IPS-18c (cell line): Measurements from ENCODE around the gene RPL26.

Experiments used
- H3K4me3 ChIP-seq: 2 replicates; pipeline ENCODE4 v1.7.0; 2013; ENCODE audit warnings: low read depth, mild to moderate bottlenecking, low read length, moderate library complexity; ENCODE audit not compliant: insufficient read depth
- H3K9me3 ChIP-seq: one replicate; pipeline ENCODE4 v1.6.1; 2013; ENCODE audit warnings: mild to moderate bottlenecking, low read length, moderate library complexity; ENCODE audit not compliant: control insufficient read depth, insufficient read depth

Gene RPL26

GRCh38 chr17:8383143-8383822 lies at the start of gene RPL26:
TSS of gene RPL26 (minus strand) at chr17:8383193. CDS start at chr17:8382310, 883 bp downstream.
- no peaks in the 10 kb centered on the region for H3K9me3 ChIP-seq

GRCh38 chr17:8430966-8431365 lies 48.0 kb upstream of the RPL26 start:
- H3K9me3 ChIP-seq, result no peaks in the 10 kb centered on the region
- H3K4me3 ChIP-seq, result no peak overlapping the region

More at GRCh38 chr17:8383143-8383822, at the start of gene RPL26:
- H3K4me3 ChIP-seq, result peak within 1 kb of the TSS; percentile 98

GRCh38 chr17:8426802-8427201 lies 43.8 kb upstream of the RPL26 start:
- H3K4me3 ChIP-seq, result no peak overlapping the region
- no peaks in the 10 kb centered on the region for H3K9me3 ChIP-seq

GRCh38 chr17:8426094-8426720 lies 43.2 kb upstream of the RPL26 start:
- Histone ChIP-seq H3K9me3 (no peaks in the 10 kb centered on the region), H3K4me3 (no peak overlapping the region)

- no peak overlapping the region for H3K4me3 ChIP-seq
- H3K9me3 ChIP-seq, result no peaks in the 10 kb centered on the region
Observed at GRCh38 chr17:8421571-8421970, 38.6 kb upstream of the RPL26 start.

GRCh38 chr17:8420041-8420934 lies 37.3 kb upstream of the RPL26 start:
- Histone ChIP-seq H3K9me3 (no peaks in the 10 kb centered on the region), H3K4me3 (no peak overlapping the region)

GRCh38 chr17:8419305-8419704 lies 36.3 kb upstream of the RPL26 start:
- no peaks in the 10 kb centered on the region for H3K9me3 ChIP-seq
- no peak overlapping the region for H3K4me3 ChIP-seq

GRCh38 chr17:8418471-8418870 lies 35.5 kb upstream of the RPL26 start:
- Histone ChIP-seq H3K4me3 (no peak overlapping the region), H3K9me3 (no peaks in the 10 kb centered on the region)

- Histone ChIP-seq H3K9me3 (no peaks in the 10 kb centered on the region), H3K4me3 (no peak overlapping the region)
Observed at GRCh38 chr17:8417806-8418205, 34.8 kb upstream of the RPL26 start.

GRCh38 chr17:8413938-8414337 lies 30.9 kb upstream of the RPL26 start:
- no peak overlapping the region for H3K4me3 ChIP-seq
- H3K9me3 ChIP-seq, result no peaks in the 10 kb centered on the region

- H3K9me3 ChIP-seq, result no peaks in the 10 kb centered on the region
- H3K4me3 ChIP-seq, result no peak overlapping the region
Observed at GRCh38 chr17:8413328-8413727, 30.3 kb upstream of the RPL26 start.

GRCh38 chr17:8412089-8412488 lies 29.1 kb upstream of the RPL26 start:
- no peaks in the 10 kb centered on the region for H3K9me3 ChIP-seq
- H3K4me3 ChIP-seq, result no peak overlapping the region

GRCh38 chr17:8410883-8411238 lies 27.9 kb upstream of the RPL26 start:
- H3K4me3 ChIP-seq, result no peak overlapping the region

GRCh38 chr17:8409966-8410882 lies 27.2 kb upstream of the RPL26 start:
- H3K9me3 ChIP-seq, result no peaks in the 10 kb centered on the region
- no peak overlapping the region for H3K4me3 ChIP-seq

More at GRCh38 chr17:8410883-8411238, 27.9 kb upstream of the RPL26 start:
- no peaks in the 10 kb centered on the region for H3K9me3 ChIP-seq

GRCh38 chr17:8408371-8408770 lies 25.4 kb upstream of the RPL26 start:
- H3K9me3 ChIP-seq, result no peaks in the 10 kb centered on the region

GRCh38 chr17:8406174-8406573 lies 23.2 kb upstream of the RPL26 start:
- no peak overlapping the region for H3K4me3 ChIP-seq
- H3K9me3 ChIP-seq, result no peaks in the 10 kb centered on the region

More at GRCh38 chr17:8408371-8408770, 25.4 kb upstream of the RPL26 start:
- no peak overlapping the region for H3K4me3 ChIP-seq

- Histone ChIP-seq H3K4me3 (no peak overlapping the region), H3K9me3 (no peaks in the 10 kb centered on the region)
Observed at GRCh38 chr17:8405499-8406016, 22.6 kb upstream of the RPL26 start.
